K562 (cell line): Measurements from ENCODE around the gene ADAT3. TPM values are rescaled to one million over a fixed set of nuclear protein-coding genes. Genes with fewer than 3 reads are reported as not detected.
A peak's percentile ranks its signal among the peaks of the same experiment; 100 is the strongest.

Experiments used
- COPS2 ChIP-seq: fragments of 450-650 bp; conservative IDR thresholded peaks from 2 replicates; pipeline ENCODE4 v1.6.1; 2016; ENCODE audit warnings: mild to moderate bottlenecking, moderate library complexity
- EP400 ChIP-seq: fragments of 450-650 bp; IDR thresholded peaks from 2 replicates; pipeline ENCODE4 v1.6.1; 2017; ENCODE audit warnings: antibody characterized with exemption, mild to moderate bottlenecking, moderate library complexity
- JUND ChIP-seq, 2 experiments: IDR thresholded peaks; 2 replicates in 1 of 2; 3 replicates in 1 of 2; pipeline ENCODE4 v1.6.1; 2011; ENCODE audit warnings: borderline replicate concordance in 2 of 2, low read depth in 2 of 2, low read length in 2 of 2, improper control_type of control experiment in 1 of 2, missing biosample characterization in 1 of 2, missing genetic modification characterization in 1 of 2, missing genetic modification reagents in 1 of 2
- MAZ ChIP-seq, 2 experiments: fragments of 450-650 bp in 1 of 2; sonication (generic) in 1 of 2; formaldehyde crosslinking; IDR thresholded peaks in 1 of 2; conservative IDR thresholded peaks in 1 of 2; 2 replicates each; pipeline versions ENCODE4 v1.4.0 to v1.5.0; 2020; ENCODE audit warnings: mild to moderate bottlenecking in 1 of 2, missing genetic modification reagents in 1 of 2
- MECOM ChIP-seq: fragments of 250-450 bp; sonication (Bioruptor Pico); IDR thresholded peaks from 2 replicates; pipeline ENCODE4 v1.8.0; 2022; ENCODE audit warnings: inconsistent platforms
- MTA3 ChIP-seq: fragments of 450-650 bp; formaldehyde crosslinking; IDR thresholded peaks from 2 replicates; pipeline ENCODE4 v1.6.1; 2017; ENCODE audit warnings: mild to moderate bottlenecking, borderline replicate concordance
- MYC ChIP-seq, 2 experiments: fragments of 250-450 bp in 1 of 2; sonication (Bioruptor Pico) in 1 of 2; IDR thresholded peaks; 2 replicates each; pipeline versions ENCODE4 v1.5.1 to v1.6.1; 2012 to 2021; ENCODE audit warnings: low read depth in 2 of 2, borderline replicate concordance in 1 of 2, improper control_type of control experiment in 1 of 2, low read length in 1 of 2, mild to moderate bottlenecking in 1 of 2, moderate library complexity in 1 of 2
- NR4A1 ChIP-seq, 2 experiments: fragments of 250-450 bp in 1 of 2; fragments of 450-650 bp in 1 of 2; sonication (Bioruptor Pico) in 1 of 2; IDR thresholded peaks; 2 replicates each; pipeline versions ENCODE4 v1.4.0 to v1.6.1; 2016 to 2020; ENCODE audit warnings: mild to moderate bottlenecking in 2 of 2, missing compliant biosample characterization in 1 of 2, missing genetic modification characterization in 1 of 2, moderate library complexity in 1 of 2
- SIN3A ChIP-seq, 2 experiments: fragments of 150-350 bp in 1 of 2; IDR thresholded peaks; 2 replicates each; pipeline ENCODE4 v1.6.1; 2011 to 2016; ENCODE audit warnings: borderline replicate concordance in 2 of 2, low read depth in 2 of 2, low read length in 2 of 2, mild to moderate bottlenecking in 2 of 2, moderate library complexity in 2 of 2; ENCODE audit not compliant: control insufficient read depth in 1 of 2
- TBP ChIP-seq: optimal IDR thresholded peaks from 2 replicates; pipeline ENCODE3; 2011; ENCODE audit warnings: low read depth, low read length, improper control_type of control experiment
- TCF7 ChIP-seq: sonication (generic); IDR thresholded peaks from 2 replicates; pipeline ENCODE4 v1.6.1; 2016; ENCODE audit warnings: antibody characterized with exemption, borderline replicate concordance
- ZNF12 ChIP-seq: sonication (generic); formaldehyde crosslinking; IDR thresholded peaks from 2 replicates; pipeline ENCODE4 v1.4.0; 2020; ENCODE audit warnings: mild to moderate bottlenecking, missing genetic modification reagents
- ZNF263 ChIP-seq: sonication (generic); formaldehyde crosslinking; IDR thresholded peaks from 2 replicates; pipeline ENCODE4 v1.8.0; 2022; ENCODE audit warnings: mild to moderate bottlenecking, missing genetic modification reagents, borderline replicate concordance
- polyA plus RNA-seq, 8 experiments: library from polyadenylated mRNA; depleted of rRNA in 4 of 8; stranded (reverse) in 5 of 8; unstranded in 3 of 8; fragments of >200 nt; fragmentation: Nextera tagmentation in 2 of 8; fragmentation: Illumina TruSeq in 1 of 8; extraction: Ambion mirVana in 2 of 8; extraction: Trizol in 1 of 8; gene quantifications; 2 replicates each; pipeline versions ENCODE4 v1.2.1 to v1.2.3, GENCODE V29; 2011 to 2014; ENCODE audit warnings: inconsistent platforms in 1 of 8, missing spikeins in 1 of 8
- total RNA-seq, 7 experiments: library from RNA; depleted of rRNA in 6 of 7; stranded (reverse); fragments of >200 nt in 6 of 7; fragmentation: Illumina TruSeq in 2 of 7; extraction: Trizol in 2 of 7; gene quantifications; 2 replicates each; pipeline versions ENCODE4 v1.2.1 to v1.2.3, GENCODE V29; 2011 to 2021; ENCODE audit warnings: low replicate concordance in 1 of 7

ADAT3 gene
- total and polyA plus RNA-seq, 9 of the 15 experiments (the other 6 are each of a cell fraction or from before 2014, with no cell fraction given) = 0.67 to 15.6 (median 7.8) TPM; not detected in 4

DNA sequence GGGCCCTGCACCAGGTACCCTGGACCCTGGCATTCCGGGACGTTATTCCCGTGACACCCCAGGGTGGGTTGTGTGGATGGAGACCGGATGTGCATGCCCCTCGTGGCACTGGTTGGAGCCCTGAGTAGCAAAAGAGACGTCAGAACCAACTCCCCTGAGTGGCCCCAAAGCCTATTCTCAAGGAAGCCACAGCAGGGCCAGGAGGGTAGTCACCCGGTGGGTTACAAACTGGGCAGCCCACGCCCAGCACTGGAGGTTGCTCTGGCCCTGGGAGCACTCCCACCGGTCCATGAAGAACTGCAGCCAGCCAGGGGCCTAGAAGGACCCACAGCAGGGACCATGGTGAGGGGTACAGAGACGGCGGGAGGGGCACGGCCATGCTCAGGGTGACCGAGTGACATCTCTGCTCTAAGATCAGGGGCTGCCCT lies 49.4 kb upstream of the ADAT3 start (continued):
- TF ChIP-seq MAZ (CRISPR knock-in tag; conservative IDR thresholded peaks at IDR 0.05 in 1 of 2, IDR thresholded peaks at IDR 0.05 in 1 of 2) (0 out of 4 replicates have a peak, but pooled peaks of 1 of the 2 experiments have one; percentile 14), MTA3 (no peak; the same call in 1 of the 2 replicates), JUND (IDR thresholded peaks at IDR 0.05; ENCODE audit: borderline replicate concordance, low read depth, low read length) (no peak), JUND (tag; IDR thresholded peaks at IDR 0.05; ENCODE audit: borderline replicate concordance, low read depth, low read length) (0 out of 3 replicates have a peak, but pooled peaks have one; percentile 6), ZNF12 (0 out of 2 replicates have a peak, but pooled peaks have one; percentile 0), SIN3A (IDR thresholded peaks at IDR 0.05; ENCODE audit: borderline replicate concordance in 2 of 2, control insufficient read depth in 1 of 2, low read depth in 2 of 2, low read length in 2 of 2) (0 out of 4 replicates have a peak, but pooled peaks of 1 of the 2 experiments have one; percentile 1), MYC (IDR thresholded peaks at IDR 0.05; ENCODE audit: low read depth, low read length) (peak; percentile 5; the same call in 1 of the 2 replicates), MYC (CRISPR knock-in tag; IDR thresholded peaks at IDR 0.05; ENCODE audit: borderline replicate concordance, low read depth) (peak; percentile 63; the same call in 1 of the 2 replicates), ZNF263 (CRISPR knock-in tag) (peak; percentile 80), MECOM (CRISPR knock-in tag) (no peak), TCF7 (0 out of 2 replicates have a peak, but pooled peaks have one; percentile 7), TBP (no peak), NR4A1 (CRISPR knock-in tag; IDR thresholded peaks at IDR 0.05) (no peak), NR4A1 (tag; IDR thresholded peaks at IDR 0.05) (peak; percentile 55; the same call in 1 of the 2 replicates), COPS2 (no peak), EP400 (0 out of 2 replicates have a peak, but pooled peaks have one; percentile 6)
- TF ChIP-seq, all 486 proteins: peak for 20
